Gastroesophageal sphincter (tissue), 4 donors: ENCODE results near the gene MAPK1IP1L. TPM values are rescaled to one million over a fixed set of nuclear protein-coding genes. Genes with fewer than 3 reads are reported as not detected.
A peak's percentile ranks its signal among the peaks of the same experiment; 100 is the strongest.
"Not testable (repeated sequence)": the region's sequence is repeated elsewhere in the genome, so short reads cannot be mapped to it uniquely, and the experiment has no call there.

ENCODE experiments used
- ATAC-seq: fragments of 150-250 bp; one replicate; pipeline ENCODE4 v1.9.1; 2016; ENCODE audit warnings: mild to moderate bottlenecking, moderate library complexity
- H3K27ac ChIP-seq, 4 donors: fragments of 200-600 bp; sonication (generic) in 3 of 4; 1 replicate in 3 of 4; 2 replicates in 1 of 4; pipeline ENCODE4 v1.5.1; 2016 to 2019
- H3K27me3 ChIP-seq: fragments of 200-600 bp; sonication (generic); one replicate; pipeline ENCODE4 v1.5.1; 2019
- H3K36me3 ChIP-seq, 2 donors: fragments of 200-600 bp; sonication (generic); one replicate each; pipeline ENCODE4 v1.5.1; 2019; ENCODE audit warnings: control low read depth in 1 of 2
- H3K4me1 ChIP-seq, 3 donors: fragments of 200-600 bp; sonication (generic); 1 replicate in 2 of 3; 2 replicates in 1 of 3; pipeline ENCODE4 v1.5.1; 2016 to 2019; ENCODE audit warnings: control low read depth in 2 of 3
- H3K4me3 ChIP-seq, 2 donors: fragments of 200-600 bp; sonication (generic); one replicate each; pipeline ENCODE4 v1.5.1; 2019; ENCODE audit warnings: mild to moderate bottlenecking in 1 of 2, moderate library complexity in 1 of 2
- H3K9me3 ChIP-seq, 3 donors: fragments of 200-600 bp; sonication (generic); one replicate each; pipeline ENCODE4 v1.5.1; 2017 to 2019; ENCODE audit warnings: control low read depth in 2 of 3
- EP300 ChIP-seq: sonication (generic); formaldehyde crosslinking; IDR thresholded peaks from one replicate; pipeline ENCODE4 v1.6.1; 2017; ENCODE audit warnings: antibody characterized with exemption, mild to moderate bottlenecking
- POLR2A ChIP-seq, 2 donors: fragments of 450-650 bp; IDR thresholded peaks; one replicate each; pipeline ENCODE4 v1.6.1; 2017; ENCODE audit warnings: antibody characterized with exemption in 2 of 2, mild to moderate bottlenecking in 2 of 2, moderate library complexity in 1 of 2
- POLR2AphosphoS5 ChIP-seq: sonication (generic); formaldehyde crosslinking; IDR thresholded peaks from one replicate; pipeline ENCODE4 v1.6.1; 2017; ENCODE audit warnings: antibody characterized with exemption
- WGBS, 2 donors: methylation state at CpG; one replicate each; pipeline ENCODE4 v1.1.5; 2018; ENCODE audit warnings: low coverage in 1 of 2; 5-methylcytosine and 5-hydroxymethylcytosine counted together
- total RNA-seq, 4 donors: library from RNA; depleted of rRNA; stranded (reverse); fragments of >200 nt; gene quantifications; one replicate each; pipeline ENCODE4 v1.1.0, GENCODE V29; 2016
- TF ChIP-seq, protein P1 (sequence below), 4 experiments: fragments of 200-600 bp in 2 of 4; fragments of 450-650 bp in 2 of 4; sonication (generic) in 1 of 4; IDR thresholded peaks; one replicate each; pipeline ENCODE4 v1.5.1; 2017 to 2019; ENCODE audit warnings: antibody characterized with exemption in 4 of 4, mild to moderate bottlenecking in 2 of 4, moderate library complexity in 2 of 4

MAPK1IP1L gene
- 10 to 100 TPM; 65.5 to 92.3 (median 73.5) TPM for total RNA-seq

DNA sequence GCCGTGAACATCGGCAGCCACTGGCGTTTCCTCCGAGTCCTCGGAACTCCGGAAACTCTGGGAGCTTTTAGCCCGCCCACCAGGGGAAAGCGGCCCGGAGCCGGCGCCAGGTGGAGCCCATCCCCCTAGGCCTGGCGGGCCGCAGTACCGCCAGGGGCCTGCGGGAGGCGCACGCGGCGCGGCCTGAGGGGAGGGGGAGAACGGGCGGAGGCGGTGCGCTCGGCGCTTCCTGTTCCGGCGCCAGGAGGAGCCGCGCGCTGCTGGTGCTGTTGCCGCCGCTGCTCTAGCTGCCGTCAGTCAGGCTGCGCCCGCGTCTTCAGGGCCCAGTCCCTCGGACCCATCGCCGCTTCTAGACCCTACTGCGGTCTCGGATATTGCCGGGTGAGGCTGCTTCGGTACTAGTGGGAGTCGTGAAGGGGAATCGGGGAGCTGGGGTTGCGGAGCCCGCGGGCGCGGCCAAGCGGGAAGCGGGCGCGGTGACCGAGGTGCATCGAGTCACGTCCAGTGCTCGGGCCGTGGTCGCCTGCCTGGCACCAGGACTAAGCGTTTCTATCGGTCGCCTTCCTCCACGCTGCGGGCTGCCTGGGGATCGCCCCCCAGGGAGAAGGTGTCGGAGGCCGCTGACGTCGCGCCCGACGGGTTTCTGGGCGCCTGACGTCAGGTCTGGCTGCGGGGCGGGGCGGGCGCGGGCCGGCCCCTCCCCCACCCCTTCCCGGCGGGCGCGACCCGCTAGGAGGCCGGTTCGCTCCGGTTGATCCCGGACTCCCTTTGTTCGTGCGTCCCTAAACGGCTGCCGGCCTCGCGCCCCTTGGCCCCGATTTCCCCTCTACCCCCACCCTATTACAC, at the start of gene MAPK1IP1L:
TSS of gene MAPK1IP1L (plus strand) at position 225 of the 846 bp plus-strand sequence. CDS start 10,037 bp downstream, outside the sequence.
- H3K4me3 ChIP-seq = peak within 1 kb of the TSS; percentile 72 to 94
- H3K4me1 ChIP-seq = peaks cover 4 to 52% (median 19%) of the 10 kb centered on the region in 3 donors
- 0% methylated on average over 21 of the region's 98 CpGs; no CpG with 5 or more reads in 1 of the 2 donors for WGBS, 2 donors
- TF ChIP-seq EP300 = peak; percentile 44
- TF ChIP-seq, protein P1, sequence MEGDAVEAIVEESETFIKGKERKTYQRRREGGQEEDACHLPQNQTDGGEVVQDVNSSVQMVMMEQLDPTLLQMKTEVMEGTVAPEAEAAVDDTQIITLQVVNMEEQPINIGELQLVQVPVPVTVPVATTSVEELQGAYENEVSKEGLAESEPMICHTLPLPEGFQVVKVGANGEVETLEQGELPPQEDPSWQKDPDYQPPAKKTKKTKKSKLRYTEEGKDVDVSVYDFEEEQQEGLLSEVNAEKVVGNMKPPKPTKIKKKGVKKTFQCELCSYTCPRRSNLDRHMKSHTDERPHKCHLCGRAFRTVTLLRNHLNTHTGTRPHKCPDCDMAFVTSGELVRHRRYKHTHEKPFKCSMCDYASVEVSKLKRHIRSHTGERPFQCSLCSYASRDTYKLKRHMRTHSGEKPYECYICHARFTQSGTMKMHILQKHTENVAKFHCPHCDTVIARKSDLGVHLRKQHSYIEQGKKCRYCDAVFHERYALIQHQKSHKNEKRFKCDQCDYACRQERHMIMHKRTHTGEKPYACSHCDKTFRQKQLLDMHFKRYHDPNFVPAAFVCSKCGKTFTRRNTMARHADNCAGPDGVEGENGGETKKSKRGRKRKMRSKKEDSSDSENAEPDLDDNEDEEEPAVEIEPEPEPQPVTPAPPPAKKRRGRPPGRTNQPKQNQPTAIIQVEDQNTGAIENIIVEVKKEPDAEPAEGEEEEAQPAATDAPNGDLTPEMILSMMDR (IDR thresholded peaks at IDR 0.05) = peak; percentile 99 to 100 (median 100)
- TF ChIP-seq POLR2AphosphoS5 = peak; percentile 99
- peak; percentile 99 for TF ChIP-seq POLR2A (IDR thresholded peaks at IDR 0.05)
- no peaks in the 10 kb centered on the region for H3K9me3 ChIP-seq
- no peaks in the 10 kb centered on the region for H3K27me3 ChIP-seq
- H3K27ac ChIP-seq = peak within 1 kb of the TSS; percentile 97 to 100 (median 99)
- peak; percentile 97 for ATAC-seq
- H3K36me3 ChIP-seq = peaks cover 0 to 7% of the 10 kb centered on the region in 2 donors

- Histone ChIP-seq H3K4me3 (no peak overlapping the region), H3K27me3 (no peaks in the 10 kb centered on the region), H3K27ac (no peak overlapping the region), H3K4me1 (no peaks in the 10 kb centered on the region), H3K36me3 (peaks cover 0 to 25% of the 10 kb centered on the region in 2 donors), H3K9me3 (no peaks in the 10 kb centered on the region)
- WGBS, 2 donors = 100% methylated on average over 1 of the region's 4 CpGs
- TF ChIP-seq POLR2A (IDR thresholded peaks at IDR 0.05) (no peak), POLR2AphosphoS5 (no peak), EP300 (no peak)
- TF ChIP-seq, protein P1 (IDR thresholded peaks at IDR 0.05) = no peak
- ATAC-seq = no peak
Observed at GRCh38 chr14:55005071-55005470, 46.4 kb upstream of the MAPK1IP1L start.

GRCh38 chr14:55015006-55015405, 36.4 kb upstream of the MAPK1IP1L start:
- WGBS, 2 donors = 81% methylated on average over 2 of the region's 2 CpGs; no CpG with 5 or more reads in 1 of the 2 donors

GRCh38 chr14:55019968-55020554, 31.4 kb upstream of the MAPK1IP1L start:
- no peaks in the 10 kb centered on the region for H3K4me1 ChIP-seq
- no peak overlapping the region for H3K27ac ChIP-seq
- TF ChIP-seq POLR2AphosphoS5 (no peak), POLR2A (IDR thresholded peaks at IDR 0.05) (no peak), EP300 (no peak)
- TF ChIP-seq, protein P1 (IDR thresholded peaks at IDR 0.05) = no peak
- 90 to 100% methylated on average over 1 to 2 of the region's 2 CpGs for WGBS, 2 donors
- no peak overlapping the region for H3K4me3 ChIP-seq
- H3K27me3 ChIP-seq = no peaks in the 10 kb centered on the region
- H3K36me3 ChIP-seq = no peaks in the 10 kb centered on the region
- no peak for ATAC-seq
- no peaks in the 10 kb centered on the region for H3K9me3 ChIP-seq

More at GRCh38 chr14:55015006-55015405, 36.4 kb upstream of the MAPK1IP1L start:
- TF ChIP-seq, protein P1 (IDR thresholded peaks at IDR 0.05) = no peak
- TF ChIP-seq EP300 (no peak), POLR2A (IDR thresholded peaks at IDR 0.05) (no peak), POLR2AphosphoS5 (no peak)
- Histone ChIP-seq H3K27me3 (no peaks in the 10 kb centered on the region), H3K36me3 (no peaks in the 10 kb centered on the region), H3K9me3 (no peaks in the 10 kb centered on the region), H3K4me1 (no peaks in the 10 kb centered on the region), H3K4me3 (no peak overlapping the region), H3K27ac (no peak overlapping the region)
- ATAC-seq = no peak

- not testable (repeated sequence) for H3K4me3 ChIP-seq, H3K27ac ChIP-seq, H3K36me3 ChIP-seq, H3K9me3 ChIP-seq, ATAC-seq, H3K27me3 ChIP-seq
- H3K4me1 ChIP-seq = peaks cover 9 to 31% (median 16%) of the 10 kb centered on the region in 3 donors
- 66 to 86% methylated on average over 2 to 3 of the region's 5 CpGs for WGBS, 2 donors
Observed at GRCh38 chr14:55024365-55024764, 27.1 kb upstream of the MAPK1IP1L start.
